Suprapubic skin (tissue), 4 donors: Measurements from ENCODE around the gene DDX31. TPM values are rescaled to one million over a fixed set of nuclear protein-coding genes. Genes with fewer than 3 reads are reported as not detected.

Experiments used
- DNase-seq, 2 donors: peaks; one replicate each; pipeline ENCODE4 v3.0.0-alpha.2; 2019; ENCODE audit warnings: low spot score in 2 of 2
- H3K27ac ChIP-seq: fragments of 200-600 bp; sonication (generic); one replicate; pipeline ENCODE4 v1.5.1; 2019
- H3K27me3 ChIP-seq: fragments of 200-600 bp; sonication (generic); one replicate; pipeline ENCODE4 v1.5.1; 2019
- H3K36me3 ChIP-seq: fragments of 200-600 bp; sonication (generic); one replicate; pipeline ENCODE4 v1.5.1; 2019
- H3K4me1 ChIP-seq: fragments of 200-600 bp; sonication (generic); one replicate; pipeline ENCODE4 v1.5.1; 2019
- H3K4me3 ChIP-seq: fragments of 200-600 bp; sonication (generic); one replicate; pipeline ENCODE4 v1.5.1; 2019; ENCODE audit warnings: mild to moderate bottlenecking
- H3K9me3 ChIP-seq: fragments of 200-600 bp; sonication (generic); one replicate; pipeline ENCODE4 v1.5.1; 2019
- EP300 ChIP-seq: sonication (generic); formaldehyde crosslinking; IDR thresholded peaks from one replicate; pipeline ENCODE4 v1.6.1; 2017; ENCODE audit warnings: antibody characterized with exemption
- POLR2A ChIP-seq, 2 donors: fragments of 450-650 bp; IDR thresholded peaks; one replicate each; pipeline ENCODE4 v1.6.1; 2017; ENCODE audit warnings: antibody characterized with exemption in 2 of 2, mild to moderate bottlenecking in 2 of 2, moderate library complexity in 2 of 2
- POLR2AphosphoS5 ChIP-seq, 3 donors: sonication (generic); formaldehyde crosslinking; IDR thresholded peaks; one replicate each; pipeline ENCODE4 v1.6.1; 2017; ENCODE audit warnings: antibody characterized with exemption in 3 of 3
- WGBS: methylation state at CpG from one replicate; pipeline ENCODE4 v1.1.5; 2018; 5-methylcytosine and 5-hydroxymethylcytosine counted together
- total RNA-seq, 4 donors: library from RNA; depleted of rRNA; stranded (reverse); fragments of >200 nt; gene quantifications; one replicate each; pipeline ENCODE4 v1.1.0, GENCODE V29; 2016
- TF ChIP-seq, protein P1 (sequence below), 2 donors: fragments of 200-600 bp in 1 of 2; fragments of 450-650 bp in 1 of 2; sonication (generic) in 1 of 2; IDR thresholded peaks; one replicate each; pipeline ENCODE4 v1.5.1; 2016 to 2019; ENCODE audit warnings: antibody characterized with exemption in 2 of 2, mild to moderate bottlenecking in 1 of 2, moderate library complexity in 1 of 2

DDX31 gene
- total RNA-seq, 4 donors from 2014 or later, result 18.6 to 35.8 (median 20.5) TPM

DNA sequence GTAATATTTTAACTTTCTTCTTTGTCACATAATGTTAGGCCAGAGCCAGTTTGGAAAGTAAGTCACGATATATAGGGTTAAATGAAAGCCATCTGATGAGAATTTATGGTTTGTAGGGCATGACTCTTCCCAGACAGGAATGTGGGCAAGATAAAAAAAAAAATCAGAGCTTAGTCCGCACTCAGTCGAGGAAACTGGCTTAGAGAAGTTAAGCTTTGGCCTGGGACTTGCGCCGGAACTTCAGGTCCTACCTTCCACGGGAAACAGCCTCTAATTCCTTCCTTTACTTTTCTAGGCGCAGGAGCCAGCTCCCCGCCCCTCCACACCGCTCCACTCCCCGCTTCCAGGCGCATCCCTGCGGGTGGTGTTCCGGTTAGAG is 475 bp downstream of the DDX31 start:
- Histone ChIP-seq H3K4me3 (peak overlapping the region; percentile 85), H3K4me1 (peaks cover 47% of the 10 kb centered on the region), H3K27ac (peak overlapping the region; percentile 99), H3K9me3 (no peaks in the 10 kb centered on the region), H3K36me3 (no peaks in the 10 kb centered on the region), H3K27me3 (no peaks in the 10 kb centered on the region)
- TF ChIP-seq POLR2AphosphoS5 (IDR thresholded peaks at IDR 0.05) (no peak), EP300 (no peak), POLR2A (IDR thresholded peaks at IDR 0.05) (no peak)
- TF ChIP-seq, protein P1, sequence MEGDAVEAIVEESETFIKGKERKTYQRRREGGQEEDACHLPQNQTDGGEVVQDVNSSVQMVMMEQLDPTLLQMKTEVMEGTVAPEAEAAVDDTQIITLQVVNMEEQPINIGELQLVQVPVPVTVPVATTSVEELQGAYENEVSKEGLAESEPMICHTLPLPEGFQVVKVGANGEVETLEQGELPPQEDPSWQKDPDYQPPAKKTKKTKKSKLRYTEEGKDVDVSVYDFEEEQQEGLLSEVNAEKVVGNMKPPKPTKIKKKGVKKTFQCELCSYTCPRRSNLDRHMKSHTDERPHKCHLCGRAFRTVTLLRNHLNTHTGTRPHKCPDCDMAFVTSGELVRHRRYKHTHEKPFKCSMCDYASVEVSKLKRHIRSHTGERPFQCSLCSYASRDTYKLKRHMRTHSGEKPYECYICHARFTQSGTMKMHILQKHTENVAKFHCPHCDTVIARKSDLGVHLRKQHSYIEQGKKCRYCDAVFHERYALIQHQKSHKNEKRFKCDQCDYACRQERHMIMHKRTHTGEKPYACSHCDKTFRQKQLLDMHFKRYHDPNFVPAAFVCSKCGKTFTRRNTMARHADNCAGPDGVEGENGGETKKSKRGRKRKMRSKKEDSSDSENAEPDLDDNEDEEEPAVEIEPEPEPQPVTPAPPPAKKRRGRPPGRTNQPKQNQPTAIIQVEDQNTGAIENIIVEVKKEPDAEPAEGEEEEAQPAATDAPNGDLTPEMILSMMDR (IDR thresholded peaks at IDR 0.05), result no peak
- 0% methylated on average over 13 of the region's 13 CpGs for WGBS
- DNase-seq, result no peak

DNA sequence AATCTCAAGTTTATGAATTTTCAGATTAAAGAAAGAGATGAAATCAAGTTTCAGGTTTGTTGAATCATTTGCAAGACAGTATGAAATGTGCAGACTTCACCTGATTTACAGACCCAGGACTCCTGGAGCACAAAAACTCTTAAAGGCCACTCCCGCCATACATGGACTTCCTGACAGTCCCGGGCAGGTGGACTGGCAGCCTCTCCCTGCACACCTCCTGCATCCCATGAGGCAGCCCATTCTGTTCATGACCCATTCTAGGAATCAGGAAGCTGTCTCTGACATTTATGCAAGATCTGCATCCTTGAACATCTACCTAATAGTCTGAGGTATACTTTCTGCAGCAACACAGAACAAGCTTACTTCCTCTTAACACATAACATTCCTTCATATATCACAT is 5.9 kb downstream of the DDX31 start:
- Histone ChIP-seq H3K27ac (no peak overlapping the region), H3K4me1 (peaks cover 2% of the 10 kb centered on the region), H3K36me3 (peaks cover 36% of the 10 kb centered on the region), H3K27me3 (no peaks in the 10 kb centered on the region), H3K9me3 (no peaks in the 10 kb centered on the region), H3K4me3 (no peak overlapping the region)
- 90% methylated on average over 2 of the region's 2 CpGs for WGBS
- TF ChIP-seq POLR2A (IDR thresholded peaks at IDR 0.05), result no peak
- no peak for DNase-seq

DNA sequence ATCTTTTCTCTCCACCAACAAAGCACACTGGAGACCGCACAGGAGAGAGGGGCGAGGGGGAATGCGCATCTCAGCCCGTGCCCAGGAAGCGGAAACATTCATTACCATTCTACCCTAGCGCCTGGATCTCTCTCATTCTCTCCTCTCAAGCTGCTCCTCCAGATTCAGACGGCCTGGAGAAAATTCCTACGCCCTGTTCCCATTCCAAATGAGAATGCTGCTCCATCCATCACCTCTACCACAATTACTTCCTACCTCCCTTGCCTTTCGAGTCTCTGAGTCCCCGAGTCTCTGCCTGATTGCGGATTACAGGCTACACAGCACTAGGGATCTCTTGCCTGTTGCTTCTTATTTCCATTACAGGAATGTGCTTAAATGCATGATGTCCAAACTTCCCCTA is 6.7 kb downstream of the DDX31 start:
- H3K27ac ChIP-seq, result no peak overlapping the region
- H3K4me1 ChIP-seq, result no peaks in the 10 kb centered on the region
- no peak overlapping the region for H3K4me3 ChIP-seq
- TF ChIP-seq POLR2A (IDR thresholded peaks at IDR 0.05) (no peak), POLR2AphosphoS5 (IDR thresholded peaks at IDR 0.05) (no peak), EP300 (no peak)
- TF ChIP-seq, protein P1 (IDR thresholded peaks at IDR 0.05), result no peak
- no peak for DNase-seq
- peaks cover 43% of the 10 kb centered on the region for H3K36me3 ChIP-seq
- WGBS, result 77% methylated on average over 10 of the region's 11 CpGs
- H3K27me3 ChIP-seq, result no peaks in the 10 kb centered on the region
- H3K9me3 ChIP-seq, result no peaks in the 10 kb centered on the region

DNA sequence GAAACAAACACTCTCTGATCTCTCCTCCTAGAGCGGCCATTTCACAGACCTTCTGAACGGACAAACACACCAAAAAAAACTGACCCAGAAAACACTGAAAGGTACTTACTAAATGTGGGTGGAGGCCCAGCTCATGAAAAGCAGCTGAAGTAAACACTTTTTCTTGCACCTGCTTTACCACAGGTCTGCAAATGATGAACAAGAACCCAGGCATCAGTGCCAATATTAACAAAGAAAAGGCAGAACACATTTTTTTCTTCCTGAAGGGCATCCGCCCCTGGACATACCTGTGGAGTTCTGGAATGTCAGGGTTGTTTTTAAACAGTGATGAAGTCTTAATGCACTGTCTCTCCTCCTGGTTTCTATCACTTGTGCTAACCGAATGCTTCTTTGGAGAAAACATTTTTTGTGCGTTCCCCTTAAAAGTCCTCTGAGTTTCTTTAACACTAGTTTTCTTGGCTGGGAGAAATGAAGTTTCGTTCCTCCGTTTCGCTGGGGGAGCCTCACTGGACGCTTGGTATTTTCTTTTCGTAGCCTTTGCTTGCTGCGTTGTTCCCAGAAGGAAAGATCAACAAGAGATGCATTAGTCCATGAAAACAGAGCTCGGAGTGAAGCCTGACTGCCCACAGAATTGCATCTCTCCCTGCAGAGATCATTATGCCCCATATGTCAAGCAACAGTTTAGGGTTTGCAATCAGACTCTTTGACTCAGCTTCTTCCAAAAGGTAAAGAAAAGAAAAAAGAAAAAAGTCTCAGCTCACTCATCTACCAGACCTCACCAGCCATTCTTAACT is 7.4 kb downstream of the DDX31 start:
- Histone ChIP-seq H3K36me3 (peaks cover 51% of the 10 kb centered on the region), H3K9me3 (no peaks in the 10 kb centered on the region), H3K4me1 (no peaks in the 10 kb centered on the region), H3K27me3 (no peaks in the 10 kb centered on the region), H3K4me3 (no peak overlapping the region), H3K27ac (no peak overlapping the region)
- 84% methylated on average over 12 of the region's 12 CpGs for WGBS
- no peak for DNase-seq
- TF ChIP-seq, protein P1 (IDR thresholded peaks at IDR 0.05), result no peak
- no peak for TF ChIP-seq POLR2AphosphoS5 (IDR thresholded peaks at IDR 0.05)
- no peak for TF ChIP-seq EP300
- TF ChIP-seq POLR2A (IDR thresholded peaks at IDR 0.05), result no peak

DNA sequence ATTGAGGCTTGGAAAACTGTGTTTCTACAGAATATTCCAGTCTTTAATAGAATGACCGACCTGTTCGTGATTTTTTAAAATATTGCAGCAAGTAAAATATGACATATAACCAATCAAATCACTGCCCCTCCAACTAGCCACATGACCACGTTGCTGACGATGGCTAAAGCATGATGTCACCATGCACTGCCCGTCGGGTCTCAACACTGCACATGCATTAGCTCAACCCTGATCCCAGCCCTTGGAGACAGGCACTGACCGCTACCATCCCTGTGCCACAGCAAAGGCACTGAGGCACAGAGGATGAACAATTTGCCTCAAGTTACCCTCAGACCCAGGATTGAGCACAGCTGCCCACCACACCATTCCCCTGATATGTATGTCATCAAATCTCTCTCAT is 13.5 kb downstream of the DDX31 start:
- no peak for DNase-seq
- no peak overlapping the region for H3K4me3 ChIP-seq
- H3K27ac ChIP-seq, result no peak overlapping the region
- TF ChIP-seq, protein P1 (IDR thresholded peaks at IDR 0.05), result no peak
- TF ChIP-seq POLR2AphosphoS5 (IDR thresholded peaks at IDR 0.05), result no peak
- no peak for TF ChIP-seq POLR2A (IDR thresholded peaks at IDR 0.05)
- no peak for TF ChIP-seq EP300
- WGBS, result 88% methylated on average over 7 of the region's 7 CpGs
- H3K27me3 ChIP-seq, result no peaks in the 10 kb centered on the region
- H3K4me1 ChIP-seq, result no peaks in the 10 kb centered on the region
- peaks cover 71% of the 10 kb centered on the region for H3K36me3 ChIP-seq
- no peaks in the 10 kb centered on the region for H3K9me3 ChIP-seq
